ENCODE measurements around the gene S100A14.

- TF ChIP-seq CTCF (IDR thresholded peaks at IDR 0.05) (no peak), POLR2A (IDR thresholded peaks at IDR 0.05) (no peak)
Measured at GRCh38 chr1:153659175-153659534, 43.0 kb upstream of the S100A14 start.

Measured in right lobe of liver (tissue), 4 donors.